H54 (cell line): Measurements from ENCODE around the gene ZNF273.
"Not testable (repeated sequence)": the region's sequence is repeated elsewhere in the genome, so short reads cannot be mapped to it uniquely, and the experiment has no call there.

ENCODE experiments used
- DNase-seq: peaks from one replicate; pipeline ENCODE4 v3.0.0; 2011; ENCODE audit warnings: low spot score, mixed read lengths; ENCODE audit not compliant: insufficient read length
- FAIRE-seq: peaks from 3 replicates; lab custom pipeline; 2011; peaks lifted over from hg19 to GRCh38; lab: Jason Lieb, UNC
- POLR2A ChIP-seq: IDR thresholded peaks from 2 replicates; pipeline ENCODE4 v1.6.1; 2011; ENCODE audit warnings: low read depth, mild to moderate bottlenecking, low read length

Gene ZNF273

DNA sequence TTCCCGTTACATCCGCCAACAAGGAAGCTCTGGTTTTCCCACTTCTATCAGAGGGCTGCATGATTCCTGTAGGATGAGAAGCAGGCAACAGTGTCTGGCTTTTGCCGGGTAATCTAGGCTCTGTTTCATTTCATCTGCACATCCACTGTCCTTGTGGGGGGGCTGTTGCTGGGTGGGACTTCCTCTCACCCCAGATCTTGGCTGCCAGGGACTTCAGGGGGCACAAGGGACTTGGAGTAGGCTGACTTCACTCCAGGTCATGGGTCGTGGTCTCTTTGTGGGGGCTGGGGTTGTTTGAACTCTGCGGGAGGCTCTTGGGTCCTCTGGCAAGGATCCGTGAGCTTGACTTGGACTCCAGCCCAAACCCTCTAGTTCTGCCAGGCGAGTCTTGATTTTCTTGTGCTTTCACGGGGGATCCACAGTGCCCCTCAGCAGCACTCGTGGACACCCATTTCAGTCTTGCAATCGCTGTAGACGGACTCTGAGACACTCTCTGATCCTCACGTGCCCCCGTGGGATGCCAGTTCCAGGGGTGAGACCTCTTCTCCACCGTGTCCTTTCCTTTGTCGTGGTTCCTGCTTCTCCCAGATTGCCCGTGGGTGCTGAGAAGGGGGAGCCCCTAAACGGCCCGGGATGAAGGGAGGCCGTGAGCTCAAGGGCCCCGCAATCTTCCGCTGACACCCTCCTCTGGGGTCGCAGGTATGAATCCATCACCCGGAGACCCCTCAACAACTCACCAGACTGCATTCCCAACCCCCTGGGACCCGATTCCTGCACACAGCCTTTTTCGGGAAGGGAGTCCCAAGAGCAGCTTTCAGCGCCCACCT is 21.4 kb upstream of the ZNF273 start:
- FAIRE-seq (no peak), DNase-seq (no peak)
- no peak for TF ChIP-seq POLR2A

DNA sequence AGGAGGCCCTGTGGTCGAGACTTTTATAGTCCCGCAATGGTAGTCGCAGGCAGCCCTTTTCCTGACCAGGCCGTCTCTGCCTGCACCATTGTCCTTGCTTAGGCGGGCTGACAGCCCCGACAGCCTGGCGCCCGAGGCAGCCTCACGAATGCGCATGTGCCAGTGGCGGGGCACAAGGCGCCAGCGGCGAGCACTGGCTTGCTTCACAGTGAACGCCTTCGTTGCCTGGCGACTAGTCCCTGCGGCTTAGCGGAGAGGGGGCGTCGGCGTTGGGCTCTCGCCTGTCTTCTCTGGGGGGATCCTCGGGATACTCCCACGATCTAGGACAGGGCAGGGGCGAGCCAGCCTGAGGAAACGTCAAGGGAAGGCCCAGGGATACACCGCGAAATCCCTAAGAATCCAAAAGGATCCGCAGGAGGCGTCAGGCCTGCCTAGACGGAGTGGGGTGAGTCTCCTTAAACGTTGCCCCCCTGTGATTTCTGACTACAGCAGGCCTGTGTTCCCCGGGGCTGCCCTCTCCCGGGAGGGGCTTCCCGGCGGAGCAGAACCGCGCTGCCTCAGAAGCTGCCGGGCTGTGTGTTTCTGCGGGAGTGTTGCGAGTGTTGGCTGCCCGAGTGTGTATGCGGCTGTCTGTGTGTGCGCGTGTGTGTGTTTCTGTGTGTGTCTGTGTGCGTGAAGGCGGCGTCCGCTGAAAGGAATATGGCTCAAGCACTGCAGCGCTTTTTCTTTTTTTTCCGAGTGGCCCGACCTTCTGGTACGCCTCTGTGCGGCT is 20.5 kb upstream of the ZNF273 start:
- FAIRE-seq, result no peak
- no peak for DNase-seq
- no peak for TF ChIP-seq POLR2A

DNA sequence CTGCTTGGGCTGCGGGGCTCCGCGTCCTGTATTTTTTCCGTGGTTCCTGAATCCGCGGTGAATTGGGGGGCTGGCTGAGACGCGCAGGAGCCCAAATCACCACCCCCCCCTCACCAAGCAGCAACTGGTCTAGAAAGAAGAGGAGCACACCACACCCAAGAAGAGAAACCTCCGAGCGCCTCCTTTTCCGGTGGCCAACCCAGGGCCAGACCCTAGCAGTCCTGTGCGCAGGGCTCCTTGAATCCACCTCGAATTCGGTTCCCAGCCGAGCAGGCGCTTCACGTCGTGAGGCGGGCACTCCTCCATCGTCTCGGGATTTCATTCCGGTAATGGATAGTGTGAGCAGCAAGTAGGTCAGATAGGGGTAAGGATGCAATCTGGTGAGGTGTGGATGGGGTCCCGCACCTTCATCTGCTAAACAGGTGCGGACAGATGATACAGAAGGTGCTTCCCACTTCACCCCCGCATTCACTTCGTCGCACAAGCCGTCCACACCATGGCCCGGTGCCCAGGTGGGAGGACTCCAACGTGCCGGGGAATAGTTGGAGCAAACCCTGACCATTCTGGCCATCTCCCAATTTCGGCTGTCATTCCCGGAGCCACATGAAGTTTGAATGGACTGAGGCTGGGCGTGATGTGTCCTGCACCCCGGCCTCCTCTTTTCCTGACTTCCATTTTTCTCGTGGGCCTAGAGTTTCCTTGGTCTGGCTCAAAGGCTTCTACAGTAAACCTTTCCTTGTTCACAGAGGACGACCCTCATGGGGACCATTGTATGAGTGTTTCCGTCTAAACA is 19.8 kb upstream of the ZNF273 start:
- no peak for TF ChIP-seq POLR2A
- DNase-seq (no peak), FAIRE-seq (no peak)

DNA sequence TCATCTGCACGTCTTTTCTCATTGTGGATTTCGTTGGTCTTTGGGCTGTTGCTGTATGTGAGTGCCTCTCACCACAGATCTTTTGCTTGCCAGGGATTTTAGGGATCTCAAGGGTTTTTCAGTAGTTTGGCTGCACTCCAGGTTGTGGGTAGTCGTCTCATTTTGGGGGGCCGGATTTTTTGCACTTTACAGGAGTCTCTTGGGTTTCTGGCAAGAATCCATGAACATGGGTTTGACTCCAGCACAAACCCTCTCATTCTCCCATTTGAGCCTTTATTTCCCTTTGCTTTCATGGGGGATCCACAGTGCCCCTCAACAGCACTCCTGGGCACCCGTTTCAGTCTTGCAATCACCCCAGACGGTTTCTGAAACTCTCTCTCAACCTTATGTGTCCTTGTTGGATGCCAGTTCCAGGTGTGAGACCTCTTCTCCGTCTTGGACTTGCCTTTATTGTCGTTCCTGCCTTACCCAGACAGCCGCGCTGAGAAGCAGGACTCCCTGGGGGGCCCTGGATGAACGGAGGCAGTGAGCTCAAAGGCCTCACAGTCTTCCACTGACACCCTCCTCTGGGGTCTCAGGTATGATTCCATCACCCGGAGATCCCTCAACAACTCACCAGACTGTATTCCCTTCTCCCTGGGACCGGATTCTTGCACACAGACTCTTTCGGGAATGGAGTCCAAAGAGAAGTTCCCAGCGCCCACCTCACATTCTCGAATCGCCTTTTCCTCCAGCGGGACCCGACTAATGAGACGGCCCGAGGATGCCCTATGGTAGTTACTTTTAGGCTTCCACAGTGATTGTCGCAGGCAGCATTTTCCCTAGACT is 18.8 kb upstream of the ZNF273 start:
- no peak for TF ChIP-seq POLR2A
- FAIRE-seq (no peak), DNase-seq (no peak)

DNA sequence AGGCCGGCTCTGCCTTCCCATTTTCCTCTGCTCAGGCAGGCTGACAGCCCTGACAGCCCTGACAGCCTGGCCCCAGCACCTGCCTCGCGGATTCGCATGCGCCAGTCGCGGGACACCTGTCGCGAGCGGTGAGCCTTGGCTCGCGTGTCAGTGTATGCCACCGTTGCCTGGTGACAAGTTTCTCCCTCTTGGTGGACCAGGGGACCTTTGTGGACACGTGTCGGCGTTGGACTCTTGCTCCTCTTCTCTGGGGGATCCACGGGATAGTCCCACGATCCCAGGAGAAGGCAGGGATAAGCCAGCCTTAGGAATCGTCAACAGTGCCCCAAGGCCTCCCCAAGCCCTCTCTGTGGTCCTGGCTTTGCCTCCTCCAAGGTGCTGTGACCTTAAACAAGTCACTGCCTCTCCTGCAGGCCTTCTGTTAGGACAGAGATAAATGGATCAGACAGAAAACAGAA is 18.1 kb upstream of the ZNF273 start:
- FAIRE-seq (no peak), DNase-seq (no peak)
- no peak for TF ChIP-seq POLR2A

DNA sequence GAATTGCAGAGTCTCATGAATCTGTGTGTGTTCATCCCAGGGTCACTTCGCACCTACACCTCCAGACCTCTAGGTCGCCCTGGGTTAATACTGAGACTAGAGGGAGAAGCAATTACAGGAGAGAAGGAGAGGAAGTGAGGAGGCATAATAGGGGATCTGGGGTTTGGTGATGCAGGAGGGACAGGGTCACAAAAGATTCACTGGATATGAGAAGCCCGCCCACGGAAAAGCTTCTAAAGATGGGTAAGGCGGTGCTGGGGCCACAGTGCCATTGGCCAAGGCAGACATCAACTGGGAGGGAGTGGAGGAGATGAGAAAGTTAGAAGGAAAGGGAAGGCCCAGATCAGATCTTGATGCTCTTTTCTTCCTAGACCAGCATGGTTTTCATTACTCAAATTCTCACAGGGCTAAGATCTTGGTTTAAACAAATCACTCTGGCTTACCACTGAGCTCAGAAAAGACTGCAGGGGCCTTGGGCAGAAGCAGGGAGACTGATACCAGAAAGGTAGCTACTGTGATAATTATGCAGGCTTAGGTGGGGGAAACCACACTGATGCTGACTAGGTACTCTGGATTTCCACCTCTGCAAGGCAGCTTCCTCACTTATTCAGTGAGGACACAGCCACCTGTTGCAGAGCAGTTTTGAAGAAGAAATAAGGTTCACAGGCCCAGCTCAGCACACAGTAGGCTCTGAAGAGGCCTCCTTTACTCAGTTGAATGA is 17.4 kb upstream of the ZNF273 start:
- no peak for TF ChIP-seq POLR2A
- FAIRE-seq (no peak), DNase-seq (no peak)

DNA sequence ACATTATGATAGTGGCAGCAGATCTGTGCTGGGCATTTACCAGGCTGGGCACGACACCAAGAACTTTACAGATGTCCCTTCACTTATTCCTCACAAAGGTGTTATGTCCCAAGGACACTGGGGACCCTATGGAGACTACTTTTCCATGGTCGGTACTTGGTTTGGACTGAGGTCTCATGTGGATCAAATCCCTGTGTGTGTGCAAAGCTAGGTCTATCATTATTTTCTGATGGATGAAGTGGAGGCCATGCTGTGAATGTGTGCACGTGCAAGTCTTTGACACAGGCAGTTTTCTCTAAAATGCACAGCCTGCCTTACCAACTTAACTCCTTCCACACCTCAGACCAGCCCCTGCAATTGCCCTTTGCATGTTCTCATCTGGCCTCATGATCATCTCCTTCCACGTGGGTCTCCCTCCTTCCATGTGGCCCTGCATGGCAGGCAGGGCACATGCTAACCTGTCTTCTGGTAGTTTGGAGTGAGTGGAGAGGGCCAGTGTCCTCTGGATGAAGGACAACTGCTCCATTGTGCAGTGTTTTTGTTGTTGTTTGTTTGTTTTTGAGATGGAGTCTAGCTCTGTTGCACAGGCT is 16.0 kb upstream of the ZNF273 start:
- DNase-seq (no peak), FAIRE-seq (no peak)
- TF ChIP-seq POLR2A, result no peak

DNA sequence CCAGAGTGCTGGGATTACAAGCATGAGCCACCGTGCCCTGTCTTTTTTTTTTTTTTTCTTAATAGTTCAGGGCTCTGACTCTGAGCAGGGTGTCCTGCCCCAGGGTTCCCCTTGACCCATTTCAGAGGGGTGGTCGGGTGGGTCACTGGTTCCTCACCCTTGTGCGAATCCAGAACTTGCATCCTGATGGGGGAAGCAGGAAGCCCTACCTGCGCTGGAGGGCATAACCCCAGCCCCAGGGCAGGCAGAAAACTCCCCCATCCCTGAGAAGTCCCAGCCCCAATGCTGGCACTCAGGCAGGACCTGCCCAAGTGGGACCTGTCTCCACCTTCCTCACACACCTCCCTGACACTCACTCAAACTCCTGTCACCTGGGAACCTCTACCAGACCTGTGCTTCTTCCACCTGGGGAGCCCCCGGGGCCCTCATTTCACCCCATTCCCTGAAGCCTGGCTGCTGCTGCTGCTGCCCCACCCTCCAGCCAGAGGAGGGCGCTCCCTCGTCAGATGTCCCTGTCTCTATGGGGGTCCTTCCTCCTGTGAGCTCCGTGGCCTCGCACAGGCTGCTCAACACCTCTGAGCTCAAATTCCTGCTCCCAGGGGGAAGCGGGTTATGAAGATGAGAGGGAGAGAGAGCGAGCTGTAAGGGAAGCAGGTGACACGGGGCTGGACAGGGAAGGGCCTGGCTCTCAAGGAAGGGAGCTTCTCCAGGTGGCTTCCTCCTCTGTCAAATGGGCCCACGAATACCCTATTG is 15.1 kb upstream of the ZNF273 start:
- FAIRE-seq (no peak), DNase-seq (no peak)
- TF ChIP-seq POLR2A, result no peak

DNA sequence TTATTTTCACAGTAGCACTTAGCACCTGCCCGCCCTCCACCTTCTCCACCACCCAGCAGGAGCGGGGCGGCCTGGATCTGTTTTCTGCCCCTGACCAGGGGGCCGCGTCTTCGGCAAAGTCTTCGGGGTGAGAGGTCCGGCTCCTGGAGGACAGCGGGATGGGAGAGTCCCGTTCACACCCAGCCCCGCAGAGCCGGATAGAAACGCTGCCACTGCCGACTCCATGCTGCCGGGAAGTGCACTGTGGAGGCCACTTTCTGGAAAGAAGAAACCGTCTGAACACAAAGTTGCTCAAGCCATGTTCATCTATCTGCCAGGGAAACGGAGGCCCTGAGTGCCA is 14.5 kb upstream of the ZNF273 start:
- no peak for TF ChIP-seq POLR2A
- DNase-seq (no peak), FAIRE-seq (no peak)

DNA sequence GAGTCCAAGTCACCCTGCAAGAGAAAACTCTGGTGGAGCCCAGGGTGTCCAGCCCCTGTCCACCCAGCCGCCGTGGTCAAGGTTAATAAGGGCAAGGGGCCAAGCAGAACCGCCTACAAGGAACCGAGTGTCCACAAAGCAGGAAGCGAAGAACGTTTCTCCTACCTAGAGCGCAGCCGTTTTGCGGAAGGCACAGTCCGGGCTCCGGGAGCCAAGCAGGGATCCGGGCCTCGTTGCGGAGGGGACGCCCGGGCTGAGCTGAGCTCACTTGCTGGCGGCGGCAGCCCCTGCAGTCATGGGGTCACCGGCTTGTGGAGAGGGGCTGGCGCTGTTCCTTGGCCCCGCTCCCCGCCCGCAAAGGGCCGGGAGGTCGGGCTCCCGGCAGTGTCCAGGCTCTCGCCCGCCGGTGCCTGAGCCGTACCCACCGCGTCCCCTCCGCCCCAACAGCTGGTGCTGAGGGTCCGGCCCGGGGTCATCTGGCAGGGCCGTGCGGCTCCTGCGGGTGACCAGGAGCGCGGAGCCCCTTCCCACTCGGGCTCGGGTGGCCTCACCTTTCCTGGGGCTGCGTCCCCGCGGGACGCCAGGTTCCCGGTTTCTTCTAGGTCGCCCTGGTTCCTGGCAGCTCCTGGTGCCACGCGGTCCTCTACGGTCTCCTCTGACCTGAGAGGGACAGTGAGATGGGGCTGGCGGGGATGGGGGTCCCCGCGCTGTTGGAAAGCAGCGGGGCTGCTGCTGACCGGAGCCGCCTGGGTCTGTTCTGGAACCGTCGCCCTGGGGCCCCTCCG is 14.0 kb upstream of the ZNF273 start:
- no peak for FAIRE-seq
- no peak for DNase-seq
- no peak for TF ChIP-seq POLR2A

DNA sequence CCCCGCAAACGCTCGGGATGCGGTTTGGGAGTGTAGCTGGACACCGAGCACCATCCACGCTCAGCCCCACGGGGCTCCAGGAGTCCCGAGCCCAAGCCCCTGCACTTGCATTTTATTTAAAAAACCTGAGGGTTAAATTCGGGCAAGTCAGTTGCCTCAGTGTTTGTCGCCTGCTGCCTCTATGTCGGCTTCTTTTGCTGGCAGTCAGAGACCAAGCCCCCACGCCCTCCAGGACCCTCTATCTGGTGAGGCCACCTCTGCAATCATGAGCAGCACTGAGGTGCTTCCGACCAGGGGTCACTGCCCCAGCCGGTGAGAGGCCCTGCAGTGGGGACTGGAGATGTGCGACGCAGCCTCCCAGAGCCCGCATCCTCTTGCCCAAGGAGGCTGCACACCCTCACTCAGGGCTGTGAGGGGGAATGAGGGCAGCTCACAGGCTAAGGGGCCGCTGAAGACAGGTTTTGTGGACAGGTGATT is 13.3 kb upstream of the ZNF273 start:
- no peak for DNase-seq
- TF ChIP-seq POLR2A, result no peak
- FAIRE-seq, result no peak

DNA sequence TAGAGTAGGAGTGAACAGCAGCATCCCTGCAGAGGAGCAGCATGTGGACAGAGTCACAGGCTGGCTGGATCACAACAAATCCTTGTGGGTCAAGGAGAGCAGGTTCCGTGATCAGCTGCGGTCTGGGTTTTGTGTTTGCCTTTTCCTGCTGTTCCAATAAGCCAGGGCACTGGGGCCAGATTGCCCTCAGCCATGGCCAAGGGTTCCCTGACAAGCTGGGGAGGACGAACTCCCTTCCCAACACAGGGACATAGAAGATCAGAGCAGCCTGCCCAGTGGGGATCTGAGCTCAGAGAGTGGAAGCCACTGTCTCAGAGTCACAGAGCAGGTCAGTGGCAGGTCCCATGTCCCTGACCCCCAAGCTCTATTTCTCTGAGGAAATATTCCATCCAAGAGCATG is 12.8 kb upstream of the ZNF273 start:
- FAIRE-seq, DNase-seq: not testable (repeated sequence)
